HepG2 (cell line): ENCODE data around the gene VKORC1. TPM values are rescaled to one million over a fixed set of nuclear protein-coding genes. Genes with fewer than 3 reads are reported as not detected.

Experiments used
- ARNT ChIP-seq: fragments of 450-650 bp; IDR thresholded peaks from 2 replicates; pipeline ENCODE4 v1.6.1; 2017
- CENPT ChIP-seq: sonication (generic); formaldehyde crosslinking; IDR thresholded peaks from 2 replicates; pipeline ENCODE4 v1.8.0; 2022; ENCODE audit warnings: low read depth, mild to moderate bottlenecking, moderate library complexity, missing genetic modification reagents
- CREM ChIP-seq, 2 experiments: sonication (generic) in 1 of 2; formaldehyde crosslinking in 1 of 2; IDR thresholded peaks; 2 replicates each; pipeline versions ENCODE4 v1.4.0 to v1.6.1; 2016 to 2020; ENCODE audit warnings: antibody characterized with exemption in 1 of 2, mild to moderate bottlenecking in 1 of 2, missing genetic modification reagents in 1 of 2
- DPF2 ChIP-seq: sonication (generic); formaldehyde crosslinking; IDR thresholded peaks from 2 replicates; pipeline ENCODE4 v1.4.0; 2020; ENCODE audit warnings: mild to moderate bottlenecking, low read depth, missing genetic modification reagents, borderline replicate concordance
- EZH2 ChIP-seq: conservative IDR thresholded peaks from 2 replicates; pipeline ENCODE4 v1.6.1; 2012; ENCODE audit warnings: mild to moderate bottlenecking, low read depth, low read length, moderate library complexity
- HNRNPLL ChIP-seq: fragments of 200-400 bp; formaldehyde crosslinking; IDR thresholded peaks from 2 replicates; pipeline ENCODE4 v1.6.1; 2017; ENCODE audit warnings: mild to moderate bottlenecking, low read depth, low read length; ENCODE audit not compliant: poor library complexity, severe bottlenecking
- KLF12 ChIP-seq: sonication (generic); formaldehyde crosslinking; IDR thresholded peaks from 2 replicates; pipeline ENCODE4 v1.4.0; 2020; ENCODE audit warnings: missing genetic modification reagents, borderline replicate concordance
- RBAK ChIP-seq: sonication (generic); formaldehyde crosslinking; IDR thresholded peaks from 2 replicates; pipeline ENCODE4 v1.5.1; 2020; ENCODE audit warnings: mild to moderate bottlenecking, missing genetic modification reagents
- RORA ChIP-seq: sonication (generic); formaldehyde crosslinking; IDR thresholded peaks from 2 replicates; pipeline ENCODE4 v1.5.0; 2020; ENCODE audit warnings: mild to moderate bottlenecking, missing genetic modification reagents, moderate library complexity
- SMARCE1 ChIP-seq: fragments of 450-650 bp; IDR thresholded peaks from 2 replicates; pipeline ENCODE4 v1.6.1; 2017; ENCODE audit warnings: borderline replicate concordance
- TBX3 ChIP-seq: fragments of 450-650 bp; IDR thresholded peaks from 2 replicates; pipeline ENCODE4 v1.6.1; 2017; ENCODE audit warnings: antibody characterized with exemption, mild to moderate bottlenecking, inconsistent platforms, borderline replicate concordance
- ZBTB42 ChIP-seq: sonication (generic); formaldehyde crosslinking; IDR thresholded peaks from 2 replicates; pipeline ENCODE4 v1.5.0; 2020; ENCODE audit warnings: mild to moderate bottlenecking, missing genetic modification reagents
- ZNF263 ChIP-seq: sonication (generic); formaldehyde crosslinking; IDR thresholded peaks from 2 replicates; pipeline ENCODE4 v1.4.0; 2020; ENCODE audit warnings: missing genetic modification reagents
- ZNF335 ChIP-seq: sonication (generic); formaldehyde crosslinking; IDR thresholded peaks from 2 replicates; pipeline ENCODE4 v1.4.0; 2020; ENCODE audit warnings: missing genetic modification reagents
- ZNF672 ChIP-seq: sonication (generic); formaldehyde crosslinking; IDR thresholded peaks from 2 replicates; pipeline ENCODE4 v1.8.1; 2022; ENCODE audit warnings: missing genetic modification reagents
- ZNF775 ChIP-seq: sonication (generic); formaldehyde crosslinking; IDR thresholded peaks from 2 replicates; pipeline ENCODE4 v1.4.0; 2020; ENCODE audit warnings: missing genetic modification reagents, mild to moderate bottlenecking, moderate library complexity, borderline replicate concordance
- ZNF781 ChIP-seq: sonication (generic); formaldehyde crosslinking; IDR thresholded peaks from 2 replicates; pipeline ENCODE4 v1.5.1; 2020; ENCODE audit warnings: borderline replicate concordance, mild to moderate bottlenecking, missing genetic modification reagents; ENCODE audit errors: not compliant biosample characterization
- polyA plus RNA-seq, 8 experiments: library from polyadenylated mRNA; depleted of rRNA in 3 of 8; stranded (reverse) in 7 of 8; unstranded in 1 of 8; fragments of >200 nt; fragmentation: Illumina TruSeq in 4 of 8; extraction: Trizol in 4 of 8; gene quantifications; 2 replicates each; pipeline versions ENCODE4 v1.2.1 to v1.2.3, GENCODE V29; 2011 to 2016; ENCODE audit warnings: low read depth in 4 of 8, missing spikeins in 1 of 8, mixed read lengths in 1 of 8; ENCODE audit not compliant: insufficient read depth in 1 of 8
- total RNA-seq, 5 experiments: library from RNA; depleted of rRNA; stranded (reverse); fragments of >200 nt; fragmentation: Illumina TruSeq; extraction: Trizol; gene quantifications; 2 replicates each; pipeline ENCODE4 v1.2.3, GENCODE V29; 2016; ENCODE audit warnings: low read depth in 1 of 5
- TF ChIP-seq, protein P1 (sequence below): sonication (generic); formaldehyde crosslinking; IDR thresholded peaks from 2 replicates; pipeline ENCODE4 v1.4.0; 2020; ENCODE audit warnings: missing genetic modification reagents, borderline replicate concordance
- TF ChIP-seq, protein P2 (sequence below): IDR thresholded peaks from 2 replicates; pipeline ENCODE4 v1.6.1; 2016; ENCODE audit warnings: missing compliant biosample characterization, missing genetic modification reagents, borderline replicate concordance
- TF ChIP-seq, protein P3 (sequence below): sonication (generic); formaldehyde crosslinking; IDR thresholded peaks from 2 replicates; pipeline ENCODE4 v1.5.0; 2020; ENCODE audit warnings: missing genetic modification reagents, mild to moderate bottlenecking, borderline replicate concordance
- TF ChIP-seq, protein P4 (sequence below): sonication (generic); formaldehyde crosslinking; IDR thresholded peaks from 2 replicates; pipeline ENCODE4 v1.5.0; 2020; ENCODE audit warnings: missing genetic modification reagents

Gene VKORC1
- total and polyA plus RNA-seq, 2 of the 13 experiments (the other 11 are each of a cell fraction or from before 2014, with no cell fraction given) = 141 to 615 TPM

DNA sequence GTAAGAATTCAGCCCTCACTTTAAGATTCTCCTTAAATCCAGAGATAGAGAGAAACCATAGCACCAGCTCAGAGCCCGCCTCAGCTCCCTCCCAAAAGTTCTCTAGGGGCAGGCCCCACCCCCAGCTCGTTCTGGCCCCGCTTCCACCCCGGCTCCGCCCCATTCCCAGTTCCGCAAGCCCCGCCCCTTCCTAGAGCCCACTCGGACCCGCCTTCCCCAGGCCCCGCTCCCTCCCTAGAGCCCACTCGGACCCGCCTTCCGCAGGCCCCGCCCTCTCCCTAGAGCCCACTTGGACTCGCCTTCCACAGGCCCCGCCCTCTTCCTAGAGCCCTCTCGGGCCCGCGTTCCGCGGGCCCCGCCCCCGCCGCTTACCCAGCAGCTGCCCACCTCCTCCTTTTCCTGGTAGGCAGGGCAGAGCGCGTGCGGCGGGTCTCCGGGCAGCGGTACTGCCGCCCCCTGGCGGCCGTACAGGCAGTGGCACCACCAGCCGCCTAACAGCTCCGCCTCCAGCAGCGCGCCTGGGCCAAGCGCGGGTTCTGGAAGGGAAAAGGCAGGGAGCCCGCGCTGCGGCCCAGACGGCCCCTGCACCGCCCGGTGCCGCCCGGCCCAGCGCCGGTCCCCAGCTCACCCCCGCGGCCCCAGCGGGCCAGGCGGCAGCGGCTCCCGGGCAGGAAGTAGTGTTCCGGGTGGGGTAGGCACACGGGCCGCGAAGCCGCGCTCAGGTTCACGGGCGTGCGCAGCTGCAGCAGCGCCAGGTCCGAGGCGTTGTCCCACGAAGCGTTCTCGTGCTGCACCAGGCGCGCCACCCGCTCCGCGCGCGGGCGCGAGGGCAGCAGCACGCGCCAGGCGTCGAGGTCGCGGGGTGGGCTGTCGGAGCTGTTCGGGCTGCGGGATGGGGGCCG lies 47.8 kb upstream of the VKORC1 start (continued):
- TF ChIP-seq, protein P1, sequence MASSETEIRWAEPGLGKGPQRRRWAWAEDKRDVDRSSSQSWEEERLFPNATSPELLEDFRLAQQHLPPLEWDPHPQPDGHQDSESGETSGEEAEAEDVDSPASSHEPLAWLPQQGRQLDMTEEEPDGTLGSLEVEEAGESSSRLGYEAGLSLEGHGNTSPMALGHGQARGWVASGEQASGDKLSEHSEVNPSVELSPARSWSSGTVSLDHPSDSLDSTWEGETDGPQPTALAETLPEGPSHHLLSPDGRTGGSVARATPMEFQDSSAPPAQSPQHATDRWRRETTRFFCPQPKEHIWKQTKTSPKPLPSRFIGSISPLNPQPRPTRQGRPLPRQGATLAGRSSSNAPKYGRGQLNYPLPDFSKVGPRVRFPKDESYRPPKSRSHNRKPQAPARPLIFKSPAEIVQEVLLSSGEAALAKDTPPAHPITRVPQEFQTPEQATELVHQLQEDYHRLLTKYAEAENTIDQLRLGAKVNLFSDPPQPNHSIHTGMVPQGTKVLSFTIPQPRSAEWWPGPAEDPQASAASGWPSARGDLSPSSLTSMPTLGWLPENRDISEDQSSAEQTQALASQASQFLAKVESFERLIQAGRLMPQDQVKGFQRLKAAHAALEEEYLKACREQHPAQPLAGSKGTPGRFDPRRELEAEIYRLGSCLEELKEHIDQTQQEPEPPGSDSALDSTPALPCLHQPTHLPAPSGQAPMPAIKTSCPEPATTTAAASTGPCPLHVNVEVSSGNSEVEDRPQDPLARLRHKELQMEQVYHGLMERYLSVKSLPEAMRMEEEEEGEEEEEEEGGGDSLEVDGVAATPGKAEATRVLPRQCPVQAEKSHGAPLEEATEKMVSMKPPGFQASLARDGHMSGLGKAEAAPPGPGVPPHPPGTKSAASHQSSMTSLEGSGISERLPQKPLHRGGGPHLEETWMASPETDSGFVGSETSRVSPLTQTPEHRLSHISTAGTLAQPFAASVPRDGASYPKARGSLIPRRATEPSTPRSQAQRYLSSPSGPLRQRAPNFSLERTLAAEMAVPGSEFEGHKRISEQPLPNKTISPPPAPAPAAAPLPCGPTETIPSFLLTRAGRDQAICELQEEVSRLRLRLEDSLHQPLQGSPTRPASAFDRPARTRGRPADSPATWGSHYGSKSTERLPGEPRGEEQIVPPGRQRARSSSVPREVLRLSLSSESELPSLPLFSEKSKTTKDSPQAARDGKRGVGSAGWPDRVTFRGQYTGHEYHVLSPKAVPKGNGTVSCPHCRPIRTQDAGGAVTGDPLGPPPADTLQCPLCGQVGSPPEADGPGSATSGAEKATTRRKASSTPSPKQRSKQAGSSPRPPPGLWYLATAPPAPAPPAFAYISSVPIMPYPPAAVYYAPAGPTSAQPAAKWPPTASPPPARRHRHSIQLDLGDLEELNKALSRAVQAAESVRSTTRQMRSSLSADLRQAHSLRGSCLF (CRISPR knock-in tag) = no peak
- TF ChIP-seq ZNF672 (CRISPR knock-in tag) (no peak), TBX3 (no peak), RBAK (peak; percentile 32; the same call in 1 of the 2 replicates), ZBTB42 (CRISPR knock-in tag) (0 out of 2 replicates have a peak, but pooled peaks have one; percentile 21), DPF2 (CRISPR knock-in tag) (peak; percentile 35; the same call in 1 of the 2 replicates), ZNF781 (CRISPR knock-in tag) (peak; percentile 71), HNRNPLL (peak; percentile 93), CENPT (CRISPR knock-in tag) (no peak), ZNF775 (CRISPR knock-in tag) (no peak), EZH2 (no peak), KLF12 (CRISPR knock-in tag) (no peak; the same call in 1 of the 2 replicates), SMARCE1 (no peak), ZNF335 (CRISPR knock-in tag) (peak; percentile 89), RORA (no peak), CREM (IDR thresholded peaks at IDR 0.05) (no peak; the same call in 1 of the 2 replicates), CREM (CRISPR knock-in tag; IDR thresholded peaks at IDR 0.05) (no peak), ZNF263 (CRISPR knock-in tag) (peak; percentile 48; the same call in 1 of the 2 replicates), ARNT (no peak)
- TF ChIP-seq, protein P2, sequence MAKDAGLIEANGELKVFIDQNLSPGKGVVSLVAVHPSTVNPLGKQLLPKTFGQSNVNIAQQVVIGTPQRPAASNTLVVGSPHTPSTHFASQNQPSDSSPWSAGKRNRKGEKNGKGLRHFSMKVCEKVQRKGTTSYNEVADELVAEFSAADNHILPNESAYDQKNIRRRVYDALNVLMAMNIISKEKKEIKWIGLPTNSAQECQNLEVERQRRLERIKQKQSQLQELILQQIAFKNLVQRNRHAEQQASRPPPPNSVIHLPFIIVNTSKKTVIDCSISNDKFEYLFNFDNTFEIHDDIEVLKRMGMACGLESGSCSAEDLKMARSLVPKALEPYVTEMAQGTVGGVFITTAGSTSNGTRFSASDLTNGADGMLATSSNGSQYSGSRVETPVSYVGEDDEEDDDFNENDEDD = peak; percentile 86
- TF ChIP-seq, protein P3, sequence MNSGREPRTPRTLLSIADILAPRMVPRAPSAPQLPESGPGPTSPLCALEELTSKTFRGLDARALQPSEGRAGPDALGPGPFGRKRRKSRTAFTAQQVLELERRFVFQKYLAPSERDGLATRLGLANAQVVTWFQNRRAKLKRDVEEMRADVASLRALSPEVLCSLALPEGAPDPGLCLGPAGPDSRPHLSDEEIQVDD (CRISPR knock-in tag) = peak; percentile 69; the same call in 1 of the 2 replicates
- TF ChIP-seq, protein P4, sequence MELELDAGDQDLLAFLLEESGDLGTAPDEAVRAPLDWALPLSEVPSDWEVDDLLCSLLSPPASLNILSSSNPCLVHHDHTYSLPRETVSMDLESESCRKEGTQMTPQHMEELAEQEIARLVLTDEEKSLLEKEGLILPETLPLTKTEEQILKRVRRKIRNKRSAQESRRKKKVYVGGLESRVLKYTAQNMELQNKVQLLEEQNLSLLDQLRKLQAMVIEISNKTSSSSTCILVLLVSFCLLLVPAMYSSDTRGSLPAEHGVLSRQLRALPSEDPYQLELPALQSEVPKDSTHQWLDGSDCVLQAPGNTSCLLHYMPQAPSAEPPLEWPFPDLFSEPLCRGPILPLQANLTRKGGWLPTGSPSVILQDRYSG (CRISPR knock-in tag) = no peak
